ENCODE results near the gene NEURL3.

GRCh38 chr2:96537066-96537733, 32.0 kb upstream of the NEURL3 start:
- TF ChIP-seq CTCF (IDR thresholded peaks at IDR 0.05) (no peak), EP300 (IDR thresholded peaks at IDR 0.05) (no peak), POLR2A (IDR thresholded peaks at IDR 0.05) (peak in 1 of 2 donors; percentile 0), POLR2AphosphoS5 (IDR thresholded peaks at IDR 0.05) (peak; percentile 38)

Data from gastroesophageal sphincter (tissue), 3 donors.